Neural cell (in vitro differentiated cells): ENCODE measurements around the gene AKAP6.

ENCODE experiments used
- CTCF ChIP-seq: fragments of 450-650 bp; IDR thresholded peaks from 2 replicates; pipeline ENCODE4 v1.5.1; 2014; ENCODE audit warnings: antibody characterized with exemption, mild to moderate bottlenecking, moderate library complexity; ENCODE audit not compliant: poor library complexity, severe bottlenecking
- EZH2 ChIP-seq: fragments of 200-600, 300-800 bp; shearing (Covaris generic), sonication (generic); IDR thresholded peaks from 2 replicates; pipeline ENCODE4 v1.6.1; 2014; ENCODE audit warnings: antibody characterized with exemption, low read length, borderline replicate concordance, mild to moderate bottlenecking; ENCODE audit not compliant: insufficient read depth, poor library complexity, severe bottlenecking
- MXI1 ChIP-seq: fragments of 450-650 bp; conservative IDR thresholded peaks from 2 replicates; pipeline ENCODE4 v1.6.1; 2014; ENCODE audit warnings: antibody characterized with exemption, mild to moderate bottlenecking; ENCODE audit not compliant: poor library complexity, severe bottlenecking
- POLR2AphosphoS5 ChIP-seq: IDR thresholded peaks from 2 replicates; pipeline ENCODE4 v1.6.1; 2012
- RAD21 ChIP-seq: fragments of 450-650 bp; conservative IDR thresholded peaks from 2 replicates; pipeline ENCODE4 v1.6.1; 2014; ENCODE audit warnings: antibody characterized with exemption, mild to moderate bottlenecking, moderate library complexity
- REST ChIP-seq: IDR thresholded peaks from 2 replicates; pipeline ENCODE4 v1.6.1; 2012; ENCODE audit warnings: borderline replicate concordance

- TF ChIP-seq EZH2 (no peak), CTCF (no peak), POLR2AphosphoS5 (no peak), RAD21 (no peak), REST (no peak), MXI1 (no peak)
These were observed 491.6 kb downstream of the AKAP6 start for GRCh38 chr14:32820682-32821081.
